Activated B cell treated with CpG ODN at 0.5 μM for 24 hours (primary cell): ENCODE data around the gene FUZ. TPM values are rescaled to one million over a fixed set of nuclear protein-coding genes. Genes with fewer than 3 reads are reported as not detected.

Experiments
- ATAC-seq: fragments of 200-7000 bp; cut with Tn5 transposase; one replicate; pipeline ENCODE4 v1.10.0; 2021; ENCODE audit warnings: low read depth, mild to moderate bottlenecking, moderate library complexity
- CTCF ChIA-PET: fragments of 350-600 bp; sonication (Branson Sonifier 250); formaldehyde crosslinking; loops from one replicate; lab custom pipeline; 2021; ENCODE audit warnings: antibody characterized with exemption; lab: Charles Lee
- POLR2A ChIA-PET: fragments of 350-600 bp; sonication (Branson Sonifier 250); formaldehyde crosslinking; loops from one replicate; lab custom pipeline; 2021; ENCODE audit warnings: antibody characterized with exemption; lab: Charles Lee
- DNase-seq: peaks from one replicate; pipeline ENCODE4 v3.0.0; 2022
- H3K27ac Mint-ChIP-seq: one replicate; pipeline ENCODE4 v1.8.0; 2020; ENCODE audit warnings: mixed read lengths
- H3K27me3 Mint-ChIP-seq: one replicate; pipeline ENCODE4 v1.8.0; 2021; ENCODE audit warnings: mixed read lengths
- H3K36me3 Mint-ChIP-seq: one replicate; pipeline ENCODE4 v1.8.0; 2021; ENCODE audit warnings: low read depth, mixed read lengths
- H3K4me1 Mint-ChIP-seq: one replicate; pipeline ENCODE4 v1.8.0; 2021; ENCODE audit warnings: mixed read lengths
- H3K4me3 Mint-ChIP-seq: one replicate; pipeline ENCODE4 v1.8.0; 2020; ENCODE audit warnings: mild to moderate bottlenecking, mixed read lengths
- H3K9me3 Mint-ChIP-seq: one replicate; pipeline ENCODE4 v1.8.0; 2020; ENCODE audit warnings: mixed read lengths
- intact Hi-C: fragments of 100-400 bp; cut with micrococcal nuclease; formaldehyde crosslinking; loops from one replicate; pipeline ENCODE4 v1.15.1; 2024
- total RNA-seq: library from RNA; stranded (reverse); gene quantifications from 2 replicates; pipeline ENCODE4 v1.2.3, GENCODE V29; 2022
- TF ChIP-seq, protein P1 (sequence below): fragments of 200-600 bp; IDR thresholded peaks from one replicate; pipeline ENCODE4 v1.8.0; 2022; ENCODE audit warnings: antibody characterized with exemption, mild to moderate bottlenecking

The FUZ gene
- total RNA-seq, 1 donor from 2014 or later = 12.0 TPM

DNA sequence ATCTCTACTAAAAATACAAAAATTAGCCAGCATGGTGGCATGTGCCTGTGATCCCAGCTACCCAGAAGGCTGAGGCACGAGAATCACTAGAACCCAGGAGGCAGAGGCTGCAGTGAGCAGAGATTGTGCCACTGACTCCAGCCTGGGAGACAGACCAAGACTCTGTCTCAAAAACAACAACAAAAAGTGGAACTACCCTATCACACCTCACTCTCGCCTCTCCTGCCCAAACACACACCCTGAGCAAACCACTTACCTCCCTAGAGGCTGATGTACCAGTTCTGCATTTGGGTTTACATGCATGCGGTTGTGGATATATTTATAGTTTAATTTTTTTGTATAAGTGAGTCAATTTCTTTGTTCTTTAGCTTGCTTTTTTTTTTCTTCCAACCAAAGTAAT is 30.2 kb upstream of the FUZ start:
- no peaks in the 10 kb centered on the region for H3K27me3 Mint-ChIP-seq
- peak overlapping the region; percentile 82 for H3K27ac Mint-ChIP-seq
- H3K4me1 Mint-ChIP-seq = peaks cover 45% of the 10 kb centered on the region
- ATAC-seq (peak; percentile 97), DNase-seq (no peak)
- H3K9me3 Mint-ChIP-seq = no peaks in the 10 kb centered on the region
- ChIA-PET POLR2A (interaction anchor here (0.6 to 2.3 kb wide), 20 partner anchors 9 to 850 kb away, joined by 3 to 20 read pairs (median 6); partner anchors contain the start of genes AKT1S1, AP2A1, FUZ and GYS1), CTCF (no interaction called here)
- H3K4me3 Mint-ChIP-seq = peak overlapping the region; percentile 68
- TF ChIP-seq, protein P1, sequence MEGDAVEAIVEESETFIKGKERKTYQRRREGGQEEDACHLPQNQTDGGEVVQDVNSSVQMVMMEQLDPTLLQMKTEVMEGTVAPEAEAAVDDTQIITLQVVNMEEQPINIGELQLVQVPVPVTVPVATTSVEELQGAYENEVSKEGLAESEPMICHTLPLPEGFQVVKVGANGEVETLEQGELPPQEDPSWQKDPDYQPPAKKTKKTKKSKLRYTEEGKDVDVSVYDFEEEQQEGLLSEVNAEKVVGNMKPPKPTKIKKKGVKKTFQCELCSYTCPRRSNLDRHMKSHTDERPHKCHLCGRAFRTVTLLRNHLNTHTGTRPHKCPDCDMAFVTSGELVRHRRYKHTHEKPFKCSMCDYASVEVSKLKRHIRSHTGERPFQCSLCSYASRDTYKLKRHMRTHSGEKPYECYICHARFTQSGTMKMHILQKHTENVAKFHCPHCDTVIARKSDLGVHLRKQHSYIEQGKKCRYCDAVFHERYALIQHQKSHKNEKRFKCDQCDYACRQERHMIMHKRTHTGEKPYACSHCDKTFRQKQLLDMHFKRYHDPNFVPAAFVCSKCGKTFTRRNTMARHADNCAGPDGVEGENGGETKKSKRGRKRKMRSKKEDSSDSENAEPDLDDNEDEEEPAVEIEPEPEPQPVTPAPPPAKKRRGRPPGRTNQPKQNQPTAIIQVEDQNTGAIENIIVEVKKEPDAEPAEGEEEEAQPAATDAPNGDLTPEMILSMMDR = no peak
- intact Hi-C loops = loop anchor here (1.0 kb wide), 1 partner anchor 25 kb away; the partner anchor contains the start of gene MED25
- peaks cover 25% of the 10 kb centered on the region for H3K36me3 Mint-ChIP-seq

DNA sequence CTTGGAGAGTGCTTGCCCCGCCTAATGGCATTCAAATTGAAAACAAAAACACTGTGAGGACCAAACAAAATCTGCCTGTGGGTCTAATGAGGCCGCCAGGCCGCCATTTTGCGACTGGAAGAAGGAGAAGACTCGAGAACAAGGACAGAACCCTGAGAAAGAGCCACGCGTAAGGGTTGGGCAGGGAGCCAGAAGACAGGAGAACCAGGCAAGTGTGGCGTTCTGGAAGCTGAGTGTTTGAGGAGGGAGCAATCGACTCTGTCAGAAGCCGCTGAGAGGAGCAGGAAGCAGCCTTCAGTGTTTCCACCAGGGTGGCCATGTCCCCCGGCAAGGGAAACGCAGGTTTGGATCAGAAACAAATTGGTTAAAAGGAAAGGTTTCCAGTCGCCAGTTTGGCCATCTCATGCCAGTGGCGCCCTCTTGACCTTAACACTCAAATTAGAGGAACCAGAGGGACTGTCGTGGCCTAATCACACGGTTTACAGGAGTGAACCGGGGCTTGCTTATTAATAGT is 27.7 kb upstream of the FUZ start:
- no peak for ATAC-seq
- TF ChIP-seq, protein P1 = no peak
- no peaks in the 10 kb centered on the region for H3K27me3 Mint-ChIP-seq
- no peak for DNase-seq
- ChIA-PET POLR2A (no interaction called here), CTCF (no interaction called here)
- no peak overlapping the region for H3K4me3 Mint-ChIP-seq
- H3K36me3 Mint-ChIP-seq = peaks cover 47% of the 10 kb centered on the region
- H3K4me1 Mint-ChIP-seq = peaks cover 34% of the 10 kb centered on the region
- intact Hi-C loops = no loop called here
- no peaks in the 10 kb centered on the region for H3K9me3 Mint-ChIP-seq
- H3K27ac Mint-ChIP-seq = peak overlapping the region; percentile 59

DNA sequence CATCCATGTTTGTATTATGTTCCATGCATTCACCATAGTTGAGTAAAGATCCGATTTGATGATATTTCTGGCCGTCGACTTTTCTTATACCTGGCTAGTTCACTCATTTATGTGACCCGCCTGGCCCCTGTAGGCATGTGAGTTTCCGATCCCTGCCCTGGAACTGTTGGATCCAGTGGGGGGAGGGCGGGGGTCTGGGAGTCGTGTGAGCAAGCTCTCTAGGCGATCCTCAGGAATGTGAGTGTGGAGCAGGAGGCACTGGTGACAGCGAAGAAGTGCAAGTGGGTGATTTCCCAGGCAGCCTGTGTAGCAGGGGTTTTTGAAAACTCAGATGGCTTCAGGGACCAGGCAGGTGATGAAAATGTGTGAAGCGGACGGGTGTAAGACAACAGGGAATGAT is 27.2 kb upstream of the FUZ start:
- peak overlapping the region; percentile 59 for H3K27ac Mint-ChIP-seq
- H3K36me3 Mint-ChIP-seq = peaks cover 49% of the 10 kb centered on the region
- H3K4me1 Mint-ChIP-seq = peaks cover 31% of the 10 kb centered on the region
- ATAC-seq (no peak), DNase-seq (no peak)
- H3K9me3 Mint-ChIP-seq = no peaks in the 10 kb centered on the region
- intact Hi-C loops = no loop called here
- POLR2A ChIA-PET = interaction anchor here (0.6 kb wide), 1 partner anchor 18 kb away, joined by 3 read pairs; no protein-coding TSS in a partner anchor
- no peak overlapping the region for H3K4me3 Mint-ChIP-seq
- CTCF ChIA-PET = no interaction called here
- no peaks in the 10 kb centered on the region for H3K27me3 Mint-ChIP-seq
- TF ChIP-seq, protein P1 = no peak

DNA sequence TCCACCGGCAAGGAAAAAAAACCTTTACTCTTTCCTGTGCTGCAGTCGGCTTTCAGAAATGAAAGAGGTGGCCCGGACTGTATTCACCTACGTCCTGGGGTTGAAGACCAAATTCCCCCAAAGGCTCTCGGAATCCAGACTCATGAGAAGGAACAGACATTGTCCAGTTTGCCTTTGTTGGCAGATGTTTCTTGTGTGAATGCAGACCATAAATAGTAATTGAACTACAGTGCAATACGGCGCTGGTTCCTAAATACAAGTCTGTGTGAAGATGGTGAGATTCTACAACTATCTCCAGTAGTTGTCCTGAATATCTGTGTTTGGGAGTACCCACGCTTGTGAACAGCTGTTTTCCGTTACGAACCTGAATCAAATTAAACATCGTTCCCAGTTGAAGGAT is 26.6 kb upstream of the FUZ start:
- ATAC-seq = no peak
- ChIA-PET CTCF (no interaction called here), POLR2A (interaction anchor here (0.6 to 1.4 kb wide), 2 partner anchors 11 to 17 kb away, joined by 3 read pairs; partner anchors contain the start of gene PTOV1)
- Mint-ChIP-seq H3K4me3 (no peak overlapping the region), H3K27ac (no peak overlapping the region), H3K36me3 (peaks cover 55% of the 10 kb centered on the region), H3K27me3 (no peaks in the 10 kb centered on the region), H3K9me3 (no peaks in the 10 kb centered on the region), H3K4me1 (peaks cover 25% of the 10 kb centered on the region)
- intact Hi-C loops = no loop called here
- TF ChIP-seq, protein P1 = no peak
- DNase-seq = no peak

DNA sequence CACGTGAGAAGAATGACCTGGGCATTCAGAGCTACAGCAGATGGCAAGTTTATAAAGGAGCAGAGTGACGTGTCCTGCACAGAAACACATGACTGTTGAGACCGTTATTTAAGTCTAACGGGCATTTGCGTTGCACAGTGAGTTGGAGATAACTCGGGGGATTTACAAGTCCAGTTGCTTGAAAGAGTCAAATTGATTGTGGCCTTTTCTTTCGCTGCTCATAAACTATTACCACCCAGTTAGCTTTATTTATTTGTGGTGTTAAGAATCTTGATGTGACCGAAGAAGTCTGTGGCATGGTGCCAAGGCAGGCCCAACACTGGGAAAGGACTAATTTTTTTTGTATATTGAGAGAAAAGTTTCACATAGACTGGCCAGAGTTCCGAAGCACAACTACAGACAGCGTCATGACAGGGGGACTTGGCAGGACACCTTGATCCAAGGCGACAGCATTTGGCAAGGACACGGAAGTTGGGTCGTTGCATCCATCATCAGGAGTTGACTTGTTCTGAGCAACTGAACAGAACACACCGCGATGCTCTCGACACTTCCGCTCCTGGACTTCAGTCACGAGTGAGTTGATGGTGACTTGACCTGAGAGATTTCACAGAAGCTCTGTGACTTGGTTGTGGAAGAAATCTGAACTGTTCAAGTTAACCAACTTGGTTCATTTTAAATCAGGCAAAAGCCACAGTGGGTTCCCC is 25.9 kb upstream of the FUZ start:
- Mint-ChIP-seq H3K4me1 (peaks cover 18% of the 10 kb centered on the region), H3K9me3 (no peaks in the 10 kb centered on the region), H3K36me3 (peaks cover 59% of the 10 kb centered on the region), H3K4me3 (no peak overlapping the region), H3K27me3 (no peaks in the 10 kb centered on the region), H3K27ac (no peak overlapping the region)
- TF ChIP-seq, protein P1 = no peak
- CTCF ChIA-PET = no interaction called here
- intact Hi-C loops = no loop called here
- ATAC-seq = no peak
- POLR2A ChIA-PET = interaction anchor here (1.4 kb wide), 1 partner anchor 12 kb away, joined by 3 read pairs; the partner anchor contains the start of gene PTOV1
- DNase-seq = no peak
